Measurements from ENCODE around the gene ACADSB. TPM values are rescaled to one million over a fixed set of nuclear protein-coding genes. Genes with fewer than 3 reads are reported as not detected.

The ACADSB gene
- total RNA-seq, 1 experiment from 2014 or later, result 14.5 TPM

- ChIA-PET CTCF (interaction anchor here (0.9 to 1.2 kb wide), 2 partner anchors 8 to 15 kb away, joined by 3 read pairs; no protein-coding TSS in a partner anchor), POLR2A (no interaction called here)
- Mint-ChIP-seq H3K4me1 (peaks cover 28% of the 10 kb centered on the region), H3K9me3 (no peaks in the 10 kb centered on the region), H3K27ac (no peak overlapping the region), H3K4me3 (no peak overlapping the region), H3K36me3 (no peaks in the 10 kb centered on the region), H3K27me3 (ENCODE audit: low read depth) (peaks cover 21% of the 10 kb centered on the region)
- DNase-seq (ENCODE audit: low spot score), result no peak
- ATAC-seq, result no peak
- TF ChIP-seq ATF1 (CRISPR knock-in tag; IDR thresholded peaks at IDR 0.05) (no peak), HMGXB4 (CRISPR knock-in tag; IDR thresholded peaks at IDR 0.05) (no peak), ZNF232 (CRISPR knock-in tag; IDR thresholded peaks at IDR 0.05) (no peak), JAZF1 (CRISPR knock-in tag; IDR thresholded peaks at IDR 0.05) (no peak), ZNF671 (CRISPR knock-in tag; IDR thresholded peaks at IDR 0.05) (no peak), ETV6 (CRISPR knock-in tag; IDR thresholded peaks at IDR 0.05) (no peak), ZNF263 (CRISPR knock-in tag; IDR thresholded peaks at IDR 0.05; ENCODE audit: low read depth) (no peak), ATF6 (CRISPR knock-in tag; IDR thresholded peaks at IDR 0.05) (no peak), GTF2I (CRISPR knock-in tag; conservative IDR thresholded peaks at IDR 0.05) (no peak), CREM (CRISPR knock-in tag; IDR thresholded peaks at IDR 0.05) (no peak), NFYB (CRISPR knock-in tag; conservative IDR thresholded peaks at IDR 0.05; ENCODE audit: low read depth) (no peak), ATF3 (CRISPR knock-in tag; conservative IDR thresholded peaks at IDR 0.05) (no peak), ZNF425 (CRISPR knock-in tag; conservative IDR thresholded peaks at IDR 0.05) (no peak)
Observed at GRCh38 chr10:123027861-123028260, 19.1 kb downstream of the ACADSB start.

GRCh38 chr10:123031124-123031523, 22.3 kb downstream of the ACADSB start:
- ChIA-PET POLR2A (no interaction called here), CTCF (interaction anchor here (1.9 kb wide), 1 partner anchor 12 kb away, joined by 7 read pairs; no protein-coding TSS in a partner anchor)
- TF ChIP-seq OVOL2 (CRISPR knock-in tag; IDR thresholded peaks at IDR 0.05; ENCODE audit: borderline replicate concordance) (no peak), ZNF512 (CRISPR knock-in tag; IDR thresholded peaks at IDR 0.05; ENCODE audit: borderline replicate concordance) (no peak), NFE2L1 (CRISPR knock-in tag; IDR thresholded peaks at IDR 0.05) (no peak), SMAD3 (CRISPR knock-in tag; IDR thresholded peaks at IDR 0.05; ENCODE audit: borderline replicate concordance) (no peak), TEAD4 (CRISPR knock-in tag; IDR thresholded peaks at IDR 0.05) (no peak), TCF7 (CRISPR knock-in tag; IDR thresholded peaks at IDR 0.05; ENCODE audit: low read depth) (no peak), ERG (CRISPR knock-in tag; IDR thresholded peaks at IDR 0.05) (no peak), ATF6 (CRISPR knock-in tag; IDR thresholded peaks at IDR 0.05) (no peak)
- ATAC-seq (no peak), DNase-seq (ENCODE audit: low spot score) (no peak)
- H3K27me3 Mint-ChIP-seq (ENCODE audit: low read depth), result no peaks in the 10 kb centered on the region
- H3K27ac Mint-ChIP-seq, result no peak overlapping the region
- H3K4me1 Mint-ChIP-seq, result peaks cover 18% of the 10 kb centered on the region
- H3K4me3 Mint-ChIP-seq, result no peak overlapping the region
- no peaks in the 10 kb centered on the region for H3K9me3 Mint-ChIP-seq
- H3K36me3 Mint-ChIP-seq, result peaks cover 5% of the 10 kb centered on the region; the same call in 1 of the 2 replicates
